ENCODE measurements around the gene PDC. TPM values are rescaled to one million over a fixed set of nuclear protein-coding genes. Genes with fewer than 3 reads are reported as not detected.

Gene PDC
- total RNA-seq, result not detected in 2 replicates

DNA sequence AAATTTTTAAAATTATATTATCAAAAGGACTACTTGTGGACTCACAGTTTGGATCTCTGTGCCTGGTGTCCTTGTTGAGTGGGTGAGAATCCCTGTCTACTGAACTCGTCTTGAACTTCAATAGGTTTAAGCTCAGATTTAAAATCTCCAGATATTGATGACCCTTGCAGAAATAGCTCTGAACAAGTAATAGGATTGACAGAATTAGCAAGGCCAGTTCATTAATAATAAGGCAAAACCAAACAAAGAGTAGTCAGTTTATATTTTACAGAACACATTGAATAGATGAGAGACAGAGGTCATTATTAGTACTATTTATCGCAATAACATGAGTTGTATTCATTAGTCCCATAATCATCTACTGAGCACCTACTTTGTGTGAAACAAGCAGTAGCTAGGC lies at the start of gene PDC:
Gene PDC (minus strand): TSS at position 101 of the 400 bp plus-strand sequence. CDS start 11,655 bp downstream, outside the sequence.

Other genes starting within 250 kb of the PDC start
- under 0.01 and 0.81 TPM in 2 replicates for gene PRG4, start 164.8 kb downstream of the PDC start, total RNA-seq
- 37.5 and 49.2 TPM in 2 replicates for gene TPR, start 85.9 kb downstream of the PDC start, total RNA-seq
- 7.9 and 8.4 TPM in 2 replicates for gene ODR4, start 85.3 kb downstream of the PDC start, total RNA-seq
- gene PTGS2, start 219.3 kb upstream of the PDC start, total RNA-seq, result 71.5 and 110 TPM in 2 replicates